Ishikawa (cell line): ENCODE results near the gene NXF3.

Experiments
- CEBPB ChIP-seq: IDR thresholded peaks from 2 replicates; pipeline ENCODE4 v1.6.1; 2012
- CREB1 ChIP-seq: IDR thresholded peaks from 2 replicates; pipeline ENCODE4 v1.6.1; 2012; ENCODE audit warnings: low read depth
- EGR1 ChIP-seq: IDR thresholded peaks from 2 replicates; pipeline ENCODE4 v1.6.1; 2012
- EP300 ChIP-seq: IDR thresholded peaks from 2 replicates; pipeline ENCODE4 v1.6.1; 2012; ENCODE audit warnings: borderline replicate concordance
- FOXM1 ChIP-seq: IDR thresholded peaks from 2 replicates; pipeline ENCODE4 v1.6.1; 2012; ENCODE audit warnings: low read depth, borderline replicate concordance
- NFIC ChIP-seq: IDR thresholded peaks from 2 replicates; pipeline ENCODE4 v1.6.1; 2012
- RAD21 ChIP-seq: IDR thresholded peaks from 2 replicates; pipeline ENCODE4 v1.6.1; 2012; ENCODE audit warnings: low read depth
- REST ChIP-seq: IDR thresholded peaks from 2 replicates; pipeline ENCODE4 v1.6.1; 2012; ENCODE audit warnings: low read depth, mild to moderate bottlenecking
- TAF1 ChIP-seq: IDR thresholded peaks from 2 replicates; pipeline ENCODE4 v1.6.1; 2012; ENCODE audit warnings: low read depth, mild to moderate bottlenecking
- TCF12 ChIP-seq: IDR thresholded peaks from 2 replicates; pipeline ENCODE4 v1.6.1; 2012; ENCODE audit warnings: low read depth
- TEAD4 ChIP-seq: IDR thresholded peaks from 2 replicates; pipeline ENCODE4 v1.6.1; 2012
- YY1 ChIP-seq: IDR thresholded peaks from 2 replicates; pipeline ENCODE4 v1.6.1; 2012; ENCODE audit warnings: low read depth
- ZBTB7A ChIP-seq: IDR thresholded peaks from 2 replicates; pipeline ENCODE4 v1.6.1; 2012; ENCODE audit warnings: low read depth
- TF ChIP-seq, protein P1 (sequence below): IDR thresholded peaks from 2 replicates; pipeline ENCODE4 v1.6.1; 2012
- TF ChIP-seq, protein P2 (sequence below): IDR thresholded peaks from 2 replicates; pipeline ENCODE4 v1.6.1; 2012

NXF3 gene

GRCh38 chrX:103081051-103081450 is 11.9 kb downstream of the NXF3 start:
- TF ChIP-seq ZBTB7A = no peak

- no peak for TF ChIP-seq EP300
These were observed 19.5 kb downstream of the NXF3 start for GRCh38 chrX:103073467-103073866.

GRCh38 chrX:103066606-103067005 is 26.3 kb downstream of the NXF3 start:
- TF ChIP-seq TAF1 = no peak
- TF ChIP-seq EGR1 = no peak
- no peak for TF ChIP-seq FOXM1
- TF ChIP-seq, protein P1, sequence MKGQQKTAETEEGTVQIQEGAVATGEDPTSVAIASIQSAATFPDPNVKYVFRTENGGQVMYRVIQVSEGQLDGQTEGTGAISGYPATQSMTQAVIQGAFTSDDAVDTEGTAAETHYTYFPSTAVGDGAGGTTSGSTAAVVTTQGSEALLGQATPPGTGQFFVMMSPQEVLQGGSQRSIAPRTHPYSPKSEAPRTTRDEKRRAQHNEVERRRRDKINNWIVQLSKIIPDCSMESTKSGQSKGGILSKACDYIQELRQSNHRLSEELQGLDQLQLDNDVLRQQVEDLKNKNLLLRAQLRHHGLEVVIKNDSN = no peak
- TF ChIP-seq, protein P2, sequence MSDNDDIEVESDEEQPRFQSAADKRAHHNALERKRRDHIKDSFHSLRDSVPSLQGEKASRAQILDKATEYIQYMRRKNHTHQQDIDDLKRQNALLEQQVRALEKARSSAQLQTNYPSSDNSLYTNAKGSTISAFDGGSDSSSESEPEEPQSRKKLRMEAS = no peak
- TF ChIP-seq NFIC = no peak
- no peak for TF ChIP-seq TEAD4
- TF ChIP-seq REST = no peak
- TF ChIP-seq EP300 = no peak

GRCh38 chrX:103063918-103064434 is 29.0 kb downstream of the NXF3 start, which contains the start of gene BEX1:
BEX1 (minus strand) TSS chrX:103064171; CDS start chrX:103063274, 897 bp downstream.
- TF ChIP-seq FOXM1 (no peak), ZBTB7A (no peak), TEAD4 (no peak), CREB1 (no peak)
- TF ChIP-seq, protein P1 = peak; percentile 89

GRCh38 chrX:103063191-103063845 is 29.6 kb downstream of the NXF3 start:
- no peak for TF ChIP-seq NFIC
- no peak for TF ChIP-seq CEBPB
- TF ChIP-seq FOXM1 = no peak
- TF ChIP-seq REST = peak; percentile 84
- peak; percentile 52; the same call in 1 of the 2 replicates for TF ChIP-seq YY1
- no peak for TF ChIP-seq TCF12
- TF ChIP-seq TAF1 = no peak

- TF ChIP-seq TEAD4 (no peak), TCF12 (no peak), EP300 (no peak)
- TF ChIP-seq, protein P1 = no peak
These were observed 31.5 kb downstream of the NXF3 start for GRCh38 chrX:103061486-103061885.

DNA sequence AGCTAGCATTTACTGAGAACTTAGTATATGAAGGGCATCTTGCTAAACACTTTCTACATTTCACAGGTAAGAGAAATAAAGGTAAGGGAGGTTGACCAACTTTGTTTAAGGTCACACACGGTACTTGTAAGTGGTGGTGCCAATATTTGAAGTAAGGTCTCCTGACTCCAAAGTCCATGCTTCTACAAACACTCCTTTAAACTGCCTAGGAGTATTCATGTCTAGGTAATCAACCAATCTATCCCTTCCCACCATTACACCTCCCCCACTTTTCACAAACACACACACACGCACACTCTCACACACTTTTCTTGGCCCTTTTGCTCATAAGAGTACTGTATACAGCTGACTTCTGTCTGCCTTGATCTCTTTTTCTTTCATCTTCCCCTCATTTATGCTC is 36.0 kb downstream of the NXF3 start:
- no peak for TF ChIP-seq CREB1
- TF ChIP-seq ZBTB7A = no peak
- TF ChIP-seq FOXM1 = no peak
- TF ChIP-seq, protein P2 = no peak
- no peak for TF ChIP-seq RAD21
- TF ChIP-seq EGR1 = no peak
- TF ChIP-seq CEBPB = no peak
- no peak for TF ChIP-seq YY1
- TF ChIP-seq TCF12 = no peak
- TF ChIP-seq TEAD4 = no peak
- TF ChIP-seq NFIC = no peak
- no peak for TF ChIP-seq EP300
- TF ChIP-seq TAF1 = no peak
- TF ChIP-seq REST = no peak
- TF ChIP-seq, protein P1 = no peak
